NB4 (cell line): Measurements from ENCODE around the gene NRXN3.

Experiments
- DNase-seq: peaks from one replicate; pipeline ENCODE4 v3.0.0; 2010; ENCODE audit warnings: low read depth
- H3K4me3 ChIP-seq: one replicate; pipeline ENCODE4 v1.5.1; 2011; ENCODE audit warnings: mild to moderate bottlenecking, low read depth, low read length, moderate library complexity
- CTCF ChIP-seq: IDR thresholded peaks from one replicate; pipeline ENCODE4 v1.5.1; 2012; ENCODE audit warnings: low read depth, low read length
- MYC ChIP-seq: IDR thresholded peaks from 2 replicates; pipeline ENCODE4 v1.6.1; 2011; ENCODE audit warnings: low read depth, low read length
- POLR2A ChIP-seq: IDR thresholded peaks from 2 replicates; pipeline ENCODE4 v1.6.1; 2011; ENCODE audit warnings: mild to moderate bottlenecking; ENCODE audit not compliant: insufficient read length; ENCODE audit errors: extremely low read depth
- TF ChIP-seq, protein P1 (sequence below): IDR thresholded peaks from 2 replicates; pipeline ENCODE4 v1.6.1; 2011; ENCODE audit warnings: low read depth, low read length

The NRXN3 gene

GRCh38 chr14:78764645-78765044, 594.5 kb downstream of the NRXN3 start:
- DNase-seq: no peak
- no peak for TF ChIP-seq CTCF
- no peak for TF ChIP-seq MYC
- TF ChIP-seq, protein P1, sequence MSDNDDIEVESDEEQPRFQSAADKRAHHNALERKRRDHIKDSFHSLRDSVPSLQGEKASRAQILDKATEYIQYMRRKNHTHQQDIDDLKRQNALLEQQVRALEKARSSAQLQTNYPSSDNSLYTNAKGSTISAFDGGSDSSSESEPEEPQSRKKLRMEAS: no peak
- TF ChIP-seq POLR2A: no peak
- no peak overlapping the region for H3K4me3 ChIP-seq

- no peak overlapping the region for H3K4me3 ChIP-seq
- DNase-seq: no peak
- TF ChIP-seq, protein P1: no peak
- no peak for TF ChIP-seq POLR2A
- TF ChIP-seq MYC: no peak
- no peak for TF ChIP-seq CTCF
Measured at GRCh38 chr14:78767436-78767835, 597.3 kb downstream of the NRXN3 start.

- no peak overlapping the region for H3K4me3 ChIP-seq
- no peak for DNase-seq
- TF ChIP-seq, protein P1: no peak
- TF ChIP-seq POLR2A (no peak), CTCF (no peak), MYC (no peak)
Measured at GRCh38 chr14:78782551-78782950, 612.4 kb downstream of the NRXN3 start.

GRCh38 chr14:78785265-78785664, 615.1 kb downstream of the NRXN3 start:
- no peak for TF ChIP-seq MYC
- no peak for TF ChIP-seq CTCF
- no peak for TF ChIP-seq POLR2A
- DNase-seq: no peak
- no peak overlapping the region for H3K4me3 ChIP-seq

DNA sequence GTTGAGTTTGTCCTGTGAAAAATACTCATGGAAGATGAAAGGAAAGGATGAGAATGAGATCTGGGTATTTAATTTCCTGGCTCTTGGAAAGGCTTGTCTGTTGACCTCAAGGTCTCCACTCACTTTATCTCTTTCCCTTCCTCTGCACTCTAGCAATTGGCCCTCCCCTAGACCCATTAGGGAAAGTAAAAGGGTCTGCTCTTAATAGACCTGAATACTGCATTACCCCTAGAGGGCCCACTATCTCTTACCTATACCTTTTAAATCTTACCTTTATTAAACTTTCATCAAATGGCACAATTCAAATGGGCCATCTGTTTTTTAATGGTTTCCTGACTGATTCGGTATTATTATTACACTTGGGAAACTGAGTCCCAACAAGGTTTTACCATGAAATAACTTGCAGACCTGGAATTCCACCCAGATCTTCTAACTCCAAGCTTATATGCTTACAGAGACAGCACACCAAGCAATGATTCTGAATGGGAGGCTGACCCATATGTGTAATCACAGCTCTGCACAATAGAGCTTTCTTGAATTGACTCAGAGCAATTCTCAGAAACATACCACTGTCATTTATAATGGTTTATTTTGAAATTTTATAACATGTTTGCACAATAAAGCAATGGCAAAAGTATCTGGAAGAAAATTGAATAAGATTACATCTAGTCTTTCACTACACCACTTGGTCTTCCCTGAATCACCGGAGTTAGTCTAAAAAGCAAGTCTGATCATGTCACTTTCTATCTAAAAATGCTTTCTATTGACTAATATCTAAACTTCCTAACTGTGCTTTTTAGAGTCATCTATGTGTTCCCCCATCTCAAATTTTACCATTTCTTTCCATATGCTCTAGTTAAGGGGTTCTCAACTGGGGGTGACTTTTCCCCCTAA, 618.5 kb downstream of the NRXN3 start:
- DNase-seq: no peak
- TF ChIP-seq MYC: no peak
- TF ChIP-seq, protein P1: no peak
- TF ChIP-seq CTCF: no peak
- no peak for TF ChIP-seq POLR2A
- no peak overlapping the region for H3K4me3 ChIP-seq
